PFSK-1 (cell line): ENCODE data around the gene COG7.

ENCODE experiments used
- FOXP2 ChIP-seq: optimal IDR thresholded peaks from 2 replicates; pipeline ENCODE3; 2011; ENCODE audit warnings: borderline replicate concordance, control low read depth, inconsistent platforms; ENCODE audit not compliant: insufficient read depth; ENCODE audit errors: extremely low read length, extremely low read depth
- POLR2AphosphoS5 ChIP-seq: IDR thresholded peaks from 2 replicates; pipeline ENCODE4 v1.6.1; 2012; ENCODE audit warnings: low read depth, mild to moderate bottlenecking, control low read depth, low read length, moderate library complexity
- REST ChIP-seq, 2 experiments: IDR thresholded peaks; 2 replicates each; pipeline versions ENCODE4 v1.6.1 to v1.8.0; 2011 to 2012; ENCODE audit warnings: low read depth in 2 of 2, low read length in 2 of 2, control low read depth in 1 of 2, inconsistent platforms in 1 of 2, mild to moderate bottlenecking in 1 of 2, moderate library complexity in 1 of 2; ENCODE audit not compliant: insufficient read depth in 1 of 2
- SIN3A ChIP-seq: IDR thresholded peaks from 2 replicates; pipeline ENCODE4 v1.6.1; 2012; ENCODE audit warnings: mild to moderate bottlenecking, low read length, moderate library complexity, borderline replicate concordance; ENCODE audit not compliant: insufficient read depth
- TAF1 ChIP-seq: IDR thresholded peaks from 2 replicates; pipeline ENCODE4 v1.6.1; 2012; ENCODE audit warnings: low read length, control low read depth, borderline replicate concordance; ENCODE audit not compliant: insufficient read depth

Gene COG7

GRCh38 chr16:23435500-23435899 lies 17.5 kb downstream of the COG7 start:
- TF ChIP-seq TAF1 (no peak), SIN3A (no peak), POLR2AphosphoS5 (no peak), FOXP2 (no peak), REST (IDR thresholded peaks at IDR 0.05; ENCODE audit: insufficient read depth in 1 of 2, low read depth in 2 of 2, low read length in 2 of 2) (no peak)

- TF ChIP-seq POLR2AphosphoS5 (no peak), TAF1 (no peak), REST (IDR thresholded peaks at IDR 0.05; ENCODE audit: insufficient read depth in 1 of 2, low read depth in 2 of 2, low read length in 2 of 2) (no peak), SIN3A (no peak), FOXP2 (no peak)
Measured at GRCh38 chr16:23434380-23434779, 18.6 kb downstream of the COG7 start.

GRCh38 chr16:23433261-23433920 lies 19.6 kb downstream of the COG7 start:
- TF ChIP-seq SIN3A (no peak), FOXP2 (no peak), REST (IDR thresholded peaks at IDR 0.05; ENCODE audit: insufficient read depth in 1 of 2, low read depth in 2 of 2, low read length in 2 of 2) (no peak), TAF1 (no peak), POLR2AphosphoS5 (no peak)

- TF ChIP-seq POLR2AphosphoS5 (no peak), SIN3A (no peak)
Measured at GRCh38 chr16:23432176-23433128, 20.5 kb downstream of the COG7 start.

GRCh38 chr16:23428351-23428750 lies 24.6 kb downstream of the COG7 start:
- no peak for TF ChIP-seq TAF1
- TF ChIP-seq POLR2AphosphoS5, result no peak
- no peak for TF ChIP-seq FOXP2
- no peak for TF ChIP-seq SIN3A
- no peak for TF ChIP-seq REST (IDR thresholded peaks at IDR 0.05; ENCODE audit: insufficient read depth in 1 of 2, low read depth in 2 of 2, low read length in 2 of 2)
